GM11168 (cell line): ENCODE data around the gene SETD7.

ENCODE experiments used
- in situ Hi-C: fragments of 300-500 bp; cut with MboI; formaldehyde crosslinking; loops from one replicate; pipeline ENCODE4 v1.12.0; 2022; ENCODE audit warnings: low sequenced_read_pairs; ENCODE audit not compliant: unreplicated experiment

The SETD7 gene

DNA sequence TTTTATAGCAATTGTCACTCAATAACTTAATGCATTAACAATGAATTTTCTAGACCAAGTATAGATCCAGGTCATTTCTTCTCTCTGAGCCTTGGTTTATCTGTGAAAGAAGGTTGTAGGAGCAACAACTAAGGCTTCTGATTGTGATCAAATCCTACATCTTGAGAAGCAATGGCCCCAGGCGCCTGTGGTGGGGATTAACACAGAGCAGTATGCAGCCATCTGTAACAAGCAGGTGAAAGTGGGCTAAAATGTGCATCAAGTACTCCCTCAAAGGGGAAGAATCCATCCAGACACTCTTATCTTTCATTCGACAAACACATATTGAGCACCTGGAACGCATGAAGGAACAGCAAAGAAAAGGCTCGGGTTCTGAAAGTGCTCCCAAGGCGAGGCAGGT is 19.1 kb upstream of the SETD7 start:
- in situ Hi-C loops = no loop called here

DNA sequence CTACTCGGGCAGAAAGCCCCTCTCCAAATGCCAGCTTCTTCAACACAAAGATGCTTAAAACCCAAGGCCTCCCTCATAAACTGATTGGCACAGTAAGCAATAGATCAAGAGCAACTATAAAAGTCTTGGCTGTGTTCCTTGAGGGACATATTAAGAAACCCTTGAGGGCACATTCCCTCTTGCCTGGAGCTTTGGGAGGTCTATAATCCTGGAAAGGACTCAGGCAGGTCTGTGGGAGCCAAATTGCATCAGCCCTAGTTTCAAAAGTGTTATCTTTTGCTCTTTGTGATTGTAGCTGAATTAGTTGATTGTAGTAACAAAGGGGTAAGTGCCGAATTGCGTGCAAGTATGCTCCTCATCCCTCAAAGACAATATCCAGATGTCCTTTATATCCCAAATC is 18.6 kb upstream of the SETD7 start:
- in situ Hi-C loops = no loop called here

DNA sequence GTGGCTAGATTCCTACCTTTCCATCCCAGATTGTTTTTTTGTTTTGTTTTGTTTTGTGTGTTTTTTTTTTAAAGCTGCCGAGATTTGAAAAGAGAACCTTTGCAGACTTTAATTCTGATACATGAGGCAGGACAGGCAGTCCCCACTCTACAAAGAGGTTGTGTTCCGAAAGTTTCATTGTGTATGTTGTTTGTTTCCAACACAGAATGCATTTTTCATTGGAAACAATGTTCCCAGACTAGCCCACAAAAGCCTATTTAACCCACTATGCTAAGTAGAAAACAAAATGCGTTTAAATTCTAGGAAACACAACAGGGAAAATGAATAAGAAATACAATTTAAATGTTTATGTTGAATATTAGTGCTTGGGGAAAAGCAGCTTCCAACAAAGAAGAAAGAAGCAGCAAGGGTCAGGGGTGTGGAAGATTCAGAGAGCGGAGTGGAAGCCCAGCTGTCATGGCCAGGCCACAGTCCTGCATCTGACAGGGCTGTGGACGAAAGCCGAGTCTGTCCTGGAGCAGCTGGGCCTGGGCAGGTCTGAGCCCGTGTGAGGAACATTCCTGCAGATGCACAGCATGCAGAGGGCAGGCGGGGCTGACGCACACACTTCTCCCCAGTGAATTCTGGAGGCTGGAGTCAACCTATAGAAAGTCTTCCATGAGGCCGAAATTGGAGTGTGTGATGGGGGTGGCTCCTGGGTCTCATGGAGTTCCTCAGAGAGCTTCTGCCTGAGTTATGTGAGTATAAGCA is 12.4 kb upstream of the SETD7 start:
- in situ Hi-C loops = no loop called here

DNA sequence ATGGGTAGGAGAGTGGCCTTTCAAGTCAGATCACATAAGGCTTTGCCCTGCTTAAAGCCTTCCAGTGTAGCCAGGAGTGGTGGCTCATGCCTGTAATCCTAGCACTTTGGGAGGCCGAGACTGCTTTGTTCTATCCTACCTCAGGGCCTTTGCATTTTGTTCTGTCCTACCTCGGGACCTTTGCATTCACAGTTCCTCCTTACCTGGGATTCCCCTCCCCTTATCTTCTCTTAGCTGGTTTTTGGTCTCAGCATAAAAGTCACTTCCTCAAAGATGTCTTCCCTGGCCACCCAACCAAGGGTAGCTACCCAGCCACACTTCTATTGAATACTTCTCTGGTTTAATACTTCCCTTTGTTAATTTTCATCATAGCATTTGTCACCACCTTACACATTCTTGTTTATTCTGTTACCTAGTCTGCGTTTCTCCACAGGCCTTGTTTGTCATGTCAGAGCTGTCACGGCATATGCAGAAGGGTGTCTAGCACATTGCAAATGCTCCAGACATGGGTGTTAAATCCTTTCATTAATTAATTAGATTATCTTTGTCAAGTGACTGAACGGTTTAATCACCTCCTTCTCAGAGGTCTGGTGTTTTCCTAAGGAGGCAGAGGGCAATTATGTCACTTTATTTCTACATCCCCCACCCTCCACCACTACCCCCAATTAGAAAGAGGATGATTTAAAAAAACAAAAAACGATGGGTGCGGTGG is 11.3 kb upstream of the SETD7 start:
- in situ Hi-C loops = no loop called here

DNA sequence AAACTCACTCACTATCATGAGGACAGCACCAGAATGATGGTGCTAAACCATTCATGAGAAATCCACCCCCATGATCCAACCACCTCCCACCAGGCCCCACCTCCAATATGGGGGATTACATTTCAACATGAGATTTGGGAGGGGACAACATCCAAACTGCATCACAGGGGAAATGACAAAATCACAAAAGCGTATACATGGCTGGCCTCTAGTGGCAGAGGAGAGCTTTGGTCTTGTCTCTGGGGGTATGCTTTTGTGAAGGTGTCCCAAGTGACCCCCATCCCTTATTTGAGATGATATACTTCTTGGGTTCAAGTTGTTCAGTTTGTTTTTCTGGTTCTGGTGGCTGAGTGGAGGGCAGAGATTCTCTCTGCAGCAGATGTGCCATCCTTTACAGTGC is 8.5 kb upstream of the SETD7 start:
- in situ Hi-C loops = no loop called here

DNA sequence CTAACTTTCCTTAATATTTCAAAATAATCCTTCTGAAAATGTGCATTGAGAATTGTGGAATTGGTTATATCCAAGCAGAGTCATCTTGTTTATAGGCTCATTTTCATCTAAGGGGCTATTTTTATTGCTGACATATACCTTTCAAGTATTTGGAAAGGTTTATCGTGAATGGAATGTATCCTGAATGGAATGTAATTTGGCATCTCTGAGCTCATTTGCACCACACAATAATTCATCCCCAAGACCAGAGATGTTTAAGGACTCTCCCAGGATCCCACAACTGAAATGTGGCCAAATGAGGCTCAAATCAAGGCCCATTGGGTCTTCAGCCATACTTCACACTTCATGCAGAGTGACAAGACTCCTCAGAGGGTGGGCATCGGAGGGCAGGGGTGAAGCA is 7.5 kb upstream of the SETD7 start:
- in situ Hi-C loops = no loop called here

DNA sequence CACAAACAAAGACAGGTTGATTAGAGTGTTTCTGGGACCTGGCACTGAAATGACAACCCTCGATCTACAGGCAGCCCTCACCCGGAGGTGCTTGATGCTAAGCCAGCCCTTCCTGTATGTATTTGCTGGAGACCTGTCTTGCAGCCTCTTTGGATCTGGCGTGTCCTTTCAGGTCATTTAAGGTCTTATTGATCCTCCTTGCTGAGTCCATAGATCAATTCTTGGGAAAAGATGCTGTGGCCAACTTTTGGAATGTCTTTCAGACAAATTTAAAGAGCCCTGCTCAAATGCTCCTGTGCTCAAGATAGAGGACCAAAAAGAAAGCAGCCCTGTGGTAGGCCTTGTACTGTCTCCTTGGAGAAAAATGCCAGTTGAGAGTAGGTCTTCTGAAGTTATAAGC is 6.8 kb upstream of the SETD7 start:
- in situ Hi-C loops = no loop called here

DNA sequence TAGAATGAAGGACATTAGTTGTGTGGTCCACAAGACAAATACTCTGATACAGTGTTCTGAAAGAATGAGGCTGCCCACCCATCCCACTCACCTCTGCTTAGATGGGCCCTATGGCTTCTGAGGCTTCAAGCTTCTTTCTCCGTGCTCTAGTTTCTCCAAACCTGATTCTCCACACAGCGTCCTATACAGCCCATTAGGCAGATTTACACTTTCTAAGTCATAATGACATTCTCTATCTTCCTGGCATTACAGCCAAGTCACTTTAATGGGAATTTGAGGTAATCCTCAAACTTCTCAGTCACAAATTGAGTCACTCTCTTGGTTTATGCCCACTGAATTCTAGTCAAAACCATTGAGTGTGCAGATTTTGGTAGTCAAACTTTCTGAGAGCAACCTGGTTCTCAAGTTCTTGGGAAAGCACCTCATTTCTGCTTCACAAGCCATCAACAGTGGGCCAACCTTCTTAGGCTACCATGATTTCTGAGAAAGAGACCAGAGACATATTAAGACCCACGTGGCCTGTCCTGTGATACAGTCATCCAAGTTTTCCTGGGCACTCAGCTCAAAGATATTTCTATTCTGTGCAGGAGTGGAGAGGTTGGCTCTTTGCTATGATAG is 6.2 kb upstream of the SETD7 start:
- in situ Hi-C loops = no loop called here

DNA sequence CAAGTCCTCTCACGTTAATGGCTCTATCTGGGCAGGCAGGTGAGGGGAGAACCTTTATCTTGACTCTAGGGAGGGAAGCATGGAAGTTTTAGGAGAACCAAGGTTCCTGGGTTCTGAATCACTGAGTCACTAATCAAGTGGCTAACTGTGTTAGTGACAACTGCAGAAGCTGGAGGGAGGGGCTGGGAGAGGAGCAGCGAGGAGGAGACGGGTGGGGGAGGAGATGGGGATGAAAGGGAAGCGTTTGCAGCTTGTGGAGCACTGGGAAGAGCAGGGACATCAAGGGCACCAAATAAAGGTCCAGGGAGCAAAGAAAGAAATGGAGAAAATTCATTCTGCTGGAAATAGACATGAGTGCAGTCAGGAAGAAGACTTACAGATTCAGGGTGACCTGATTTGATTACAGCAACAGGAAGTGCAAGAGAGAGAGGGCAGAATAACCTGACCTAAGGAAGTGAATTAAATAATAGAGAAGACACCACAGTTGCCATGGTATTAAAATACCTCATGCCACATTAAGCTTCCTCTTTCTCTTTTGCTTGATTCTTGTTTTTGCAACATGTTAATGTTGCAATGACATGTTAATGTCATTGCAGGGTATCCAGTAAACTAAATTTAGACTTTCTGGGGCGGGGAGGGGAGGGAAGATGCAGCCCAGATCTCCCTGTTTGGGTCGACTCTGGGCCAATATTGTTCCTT is 4.5 kb upstream of the SETD7 start:
- in situ Hi-C loops = no loop called here

DNA sequence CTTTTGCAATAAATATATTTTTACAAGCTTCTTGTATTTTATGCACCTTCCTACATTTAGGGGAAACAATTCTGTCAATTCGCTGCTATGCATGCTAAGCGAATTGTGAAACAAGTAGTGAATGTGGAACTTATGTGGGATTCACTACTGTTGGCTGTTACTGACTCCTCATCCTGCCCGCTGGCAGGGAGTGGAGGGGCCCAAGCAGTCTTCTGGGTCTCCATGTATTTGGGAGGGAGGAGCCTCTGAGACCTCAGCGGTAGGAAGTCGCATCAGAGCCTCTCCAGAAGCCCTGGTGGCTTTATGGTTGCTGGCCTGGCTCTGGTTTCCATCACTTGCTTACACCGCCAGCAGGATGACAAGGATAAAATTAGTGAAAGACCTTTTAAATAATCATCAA is 3.7 kb upstream of the SETD7 start:
- in situ Hi-C loops = no loop called here

DNA sequence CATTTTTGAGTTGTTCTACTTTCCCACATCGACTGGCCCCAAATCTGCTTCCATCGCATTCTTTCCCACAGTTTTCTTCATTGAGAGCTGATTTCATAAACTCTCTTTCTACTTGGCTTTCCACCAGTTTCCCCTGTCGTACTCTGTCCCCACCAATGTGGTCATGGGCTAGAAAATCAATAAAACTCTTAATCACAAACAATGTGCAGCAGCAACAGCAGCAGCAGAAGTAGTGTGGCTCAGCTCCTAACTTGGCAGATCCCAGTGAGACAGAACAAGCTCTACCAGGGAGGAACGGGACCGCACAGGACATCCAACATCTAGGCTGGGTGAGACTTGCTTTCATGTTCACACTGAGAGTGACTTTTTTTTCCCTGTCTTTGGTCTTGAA is 3.1 kb upstream of the SETD7 start:
- in situ Hi-C loops = no loop called here

DNA sequence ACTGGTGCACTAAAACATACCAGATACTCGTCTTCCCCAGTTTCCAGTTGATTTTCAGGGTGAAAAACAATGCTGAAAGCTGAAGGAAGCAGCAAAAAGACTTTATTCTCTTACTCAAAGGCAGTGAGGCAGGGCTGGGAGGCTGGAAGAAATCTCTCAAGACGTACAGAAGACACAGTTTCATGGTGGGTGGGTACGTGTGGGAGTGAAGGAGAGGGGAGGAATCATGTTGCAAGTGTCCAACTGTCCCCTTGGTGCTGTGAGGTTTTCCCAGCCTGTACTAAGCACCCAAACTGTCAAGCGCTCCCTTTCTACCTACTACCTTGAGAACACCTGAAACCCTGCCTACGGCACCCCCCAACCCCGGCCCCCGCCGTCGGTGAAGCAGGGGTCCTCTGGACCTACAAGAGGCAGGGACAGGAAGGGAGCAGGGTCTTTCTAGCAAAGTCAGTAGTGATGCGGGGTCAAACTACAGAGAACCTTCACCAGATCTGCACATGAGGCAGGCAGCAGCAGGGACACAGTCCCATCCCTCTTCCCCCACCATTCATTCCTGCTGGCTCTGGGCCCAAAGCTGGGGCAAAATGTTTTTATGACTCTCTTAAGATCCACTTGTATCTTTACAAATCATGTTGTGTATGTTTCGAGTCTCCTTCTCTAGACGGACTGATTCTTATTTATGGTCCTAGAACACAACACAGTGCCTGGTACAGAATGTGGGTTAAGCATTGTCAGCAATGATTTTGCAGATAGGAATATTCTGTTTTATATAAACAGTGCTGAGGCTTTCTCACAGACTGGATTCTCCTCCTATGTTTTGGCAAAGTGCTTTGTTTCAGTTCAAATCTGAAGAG is 2.4 kb upstream of the SETD7 start:
- in situ Hi-C loops = no loop called here

DNA sequence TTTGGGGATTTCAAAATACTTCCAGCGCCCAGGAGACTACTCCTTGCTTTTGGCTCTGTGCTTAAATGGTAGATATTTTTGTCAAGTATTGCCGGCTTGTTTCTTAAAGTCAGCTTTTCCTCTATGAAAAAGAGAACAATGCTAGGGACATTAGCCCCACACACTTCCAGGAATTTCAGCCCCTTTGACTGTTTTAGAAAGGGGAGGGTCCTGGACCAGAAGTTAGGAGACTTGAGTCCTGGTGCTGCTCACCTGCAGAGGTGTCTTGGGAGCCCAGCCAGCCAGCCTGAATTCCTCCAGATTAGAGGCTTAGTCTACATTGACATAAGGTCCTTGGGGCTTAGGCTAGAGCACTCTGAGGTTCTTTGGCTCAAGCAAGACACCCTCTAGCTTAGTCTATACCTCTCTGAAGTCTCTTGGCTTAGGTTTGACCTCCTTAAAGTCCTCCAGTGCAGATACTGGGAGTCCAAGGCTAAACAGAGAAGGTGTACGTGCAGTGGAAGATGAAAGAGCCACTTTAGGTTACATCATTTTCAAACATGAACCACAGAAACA is 1.6 kb upstream of the SETD7 start:
- in situ Hi-C loops = no loop called here

DNA sequence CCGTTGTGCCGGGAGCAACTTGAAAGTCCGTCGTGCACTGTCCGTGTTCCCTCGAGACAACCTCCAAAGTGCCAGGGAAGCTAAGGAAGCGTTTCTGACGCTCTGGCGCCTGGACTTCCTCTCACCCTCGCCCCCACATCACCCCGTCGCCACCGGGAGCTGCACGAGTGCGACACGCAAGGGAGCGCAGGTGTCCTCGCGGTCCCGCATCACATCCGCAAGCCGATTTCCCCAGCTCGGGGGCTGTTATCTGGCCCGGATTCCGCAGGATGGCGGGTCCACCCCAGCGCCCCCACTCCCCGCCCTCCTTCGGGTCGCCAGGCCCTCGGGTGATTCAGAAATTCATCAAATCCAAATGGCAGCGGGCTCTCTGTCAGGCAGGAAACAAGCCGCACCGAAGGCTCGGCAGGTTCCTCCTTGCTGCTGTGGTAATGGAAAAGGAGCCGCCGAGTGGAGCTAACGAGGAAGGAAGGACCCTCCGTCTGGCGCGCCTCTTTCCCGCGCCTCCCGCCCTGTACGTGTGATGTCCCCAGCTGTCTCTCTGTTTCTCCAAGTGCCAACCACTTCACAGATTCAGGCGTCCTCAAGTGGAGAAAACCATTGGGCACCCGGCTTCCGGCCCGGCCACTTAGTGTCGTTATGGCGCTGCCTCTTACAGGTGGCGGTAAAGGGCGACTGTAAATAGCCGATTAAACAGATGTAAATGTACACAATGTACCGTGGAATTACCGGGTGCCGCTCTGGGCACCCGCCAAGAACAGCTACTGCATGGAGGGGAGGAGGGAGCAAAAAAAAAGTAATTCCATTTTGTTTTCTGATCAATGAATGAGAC is 921 bp upstream of the SETD7 start:
- in situ Hi-C loops = no loop called here

DNA sequence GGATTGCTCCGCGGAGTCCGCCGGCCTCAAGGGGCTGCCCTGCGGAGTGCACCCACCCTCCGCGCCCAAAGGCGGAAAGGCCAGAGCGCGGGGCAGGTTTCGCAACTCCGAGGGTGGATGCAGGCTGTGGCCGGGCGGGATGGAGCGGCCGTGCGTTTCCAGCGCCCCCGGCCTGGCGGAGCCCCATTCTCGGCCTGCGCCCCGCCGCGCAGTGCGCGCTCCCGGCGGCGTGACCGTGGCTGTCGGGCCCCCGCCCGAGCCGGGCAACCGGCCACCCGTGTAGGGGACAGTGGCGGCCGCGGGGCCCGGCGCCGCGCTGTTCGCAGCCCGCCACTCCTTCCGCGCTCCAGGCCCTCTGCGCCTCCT is 331 bp downstream of the SETD7 start:
- in situ Hi-C loops = no loop called here

DNA sequence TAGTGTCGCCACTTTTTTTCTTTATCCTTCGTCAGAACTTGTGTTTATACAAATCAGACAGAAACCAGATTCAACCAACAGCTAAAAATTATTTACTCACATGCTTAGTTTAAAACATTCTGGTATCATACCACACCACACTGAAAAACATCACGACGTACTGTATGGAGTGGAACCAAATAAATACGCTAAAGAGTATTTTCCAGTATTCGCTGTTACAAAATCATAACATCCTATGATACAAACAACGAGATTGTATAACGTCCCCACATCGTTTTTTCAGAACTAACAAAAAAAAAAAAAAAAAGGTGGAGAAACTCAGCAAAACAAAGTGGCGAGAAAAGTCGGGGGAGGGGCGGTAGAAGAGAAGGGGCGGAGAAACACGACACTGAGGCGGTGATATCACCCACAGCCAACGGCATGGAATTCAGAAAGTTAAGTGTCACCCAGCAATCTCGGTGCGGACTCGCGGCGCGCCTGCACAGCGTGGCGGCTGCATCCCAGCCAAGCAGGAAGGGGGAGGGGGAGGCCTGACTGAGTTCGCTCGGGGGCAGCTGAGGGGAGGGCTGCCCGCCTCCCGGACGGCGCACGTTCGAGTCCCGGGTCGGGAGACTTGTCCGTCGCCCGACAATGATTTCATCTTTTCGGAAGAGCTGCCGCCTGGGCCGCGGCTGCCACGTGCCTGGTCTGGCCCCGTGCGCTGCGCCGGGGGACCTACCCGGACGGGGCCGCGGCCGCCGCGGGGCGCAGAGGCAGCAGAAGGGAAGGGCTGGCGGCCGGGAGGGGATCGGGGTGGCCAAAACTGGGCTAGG is 920 bp downstream of the SETD7 start:
- in situ Hi-C loops = no loop called here

DNA sequence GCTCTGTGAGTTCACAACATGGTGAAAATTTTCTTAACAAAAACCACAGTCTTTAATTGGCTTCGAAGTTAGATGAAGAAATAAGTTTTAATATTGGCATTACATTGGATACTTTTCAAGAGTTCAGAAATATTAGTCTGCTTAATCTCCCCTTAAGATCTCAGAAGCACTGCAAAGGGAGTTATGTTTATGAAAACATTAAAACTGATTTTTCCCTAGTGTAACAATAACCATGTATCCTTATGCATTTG is 1.5 kb downstream of the SETD7 start:
- in situ Hi-C loops = no loop called here

DNA sequence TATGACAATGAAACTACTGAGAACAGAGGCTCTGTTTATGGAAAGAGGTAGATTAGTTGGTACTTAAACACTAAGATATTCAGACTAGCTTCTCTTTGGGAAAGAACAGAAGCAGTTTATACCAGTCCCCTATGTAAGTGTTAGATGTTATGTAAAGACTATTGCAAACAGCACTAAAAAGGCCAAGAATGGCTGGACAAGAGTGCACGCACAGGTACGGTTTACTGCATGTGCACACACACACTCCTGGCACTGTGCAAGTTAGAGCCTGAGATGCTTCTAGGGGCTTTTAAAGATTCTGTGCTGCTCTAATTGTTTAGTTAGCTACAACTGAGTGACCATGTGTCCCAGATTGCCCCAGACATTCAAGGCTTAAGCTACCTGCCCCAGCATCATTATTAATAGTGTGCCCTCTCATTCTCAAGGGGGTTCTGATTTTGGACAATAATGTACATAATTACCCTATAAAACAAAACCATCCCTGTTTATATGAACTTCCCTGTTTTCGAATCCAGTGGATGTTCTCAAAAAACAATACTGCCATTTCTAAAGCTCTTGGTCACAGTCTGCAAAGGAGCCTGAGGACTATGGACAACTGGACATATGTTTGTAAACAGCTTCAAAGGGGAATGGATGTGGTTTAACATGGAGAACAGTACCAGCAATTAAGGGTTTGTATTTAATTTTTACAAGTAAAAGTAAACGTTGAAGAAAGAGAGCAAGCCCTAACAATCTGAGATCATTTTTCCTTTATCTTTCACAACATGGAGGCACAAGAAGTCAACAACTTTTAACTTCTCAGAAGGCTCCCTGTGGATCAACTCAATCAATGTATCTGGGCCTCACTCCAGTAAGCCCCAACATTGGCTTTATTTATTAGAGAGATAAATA is 2.0 kb downstream of the SETD7 start:
- in situ Hi-C loops = no loop called here
